ENCODE results near the gene INSIG1. TPM values are rescaled to one million over a fixed set of nuclear protein-coding genes. Genes with fewer than 3 reads are reported as not detected.

INSIG1 gene
- total and polyA plus RNA-seq, 2 experiments from 2014 or later, result 30.7 to 40.3 TPM

GRCh38 chr7:155263051-155263450 lies 34.6 kb upstream of the INSIG1 start:
- no peaks in the 10 kb centered on the region for H3K9me2 ChIP-seq (ENCODE audit: insufficient read depth)
- H3K36me3 ChIP-seq (ENCODE audit: low read depth), result no peaks in the 10 kb centered on the region
- no peak overlapping the region for H2AFZ ChIP-seq
- no peak overlapping the region for H3K4me3 ChIP-seq
- H3K9me3 ChIP-seq (ENCODE audit: low read depth), result no peaks in the 10 kb centered on the region
- peaks cover 5% of the 10 kb centered on the region for H3K4me1 ChIP-seq (ENCODE audit: insufficient read depth)
- in situ Hi-C loops (cut with MboI), result no loop called here
- H3K4me2 ChIP-seq (ENCODE audit: unreplicated experiment), result no peak overlapping the region
- H3F3A ChIP-seq (ENCODE audit: insufficient read depth), result no peaks in the 10 kb centered on the region
- 88 to 90% methylated on average over 9 to 14 of the region's 14 CpGs for WGBS, 2 experiments (ENCODE audit: low coverage in 1 of 2, low lambda C conversion rate in 2 of 2, missing lambda C conversion rate in 2 of 2)
- no peak overlapping the region for H3K27ac ChIP-seq
- DNase-seq, result no peak
- no peaks in the 10 kb centered on the region for H4K20me1 ChIP-seq (ENCODE audit: insufficient read depth)
- H3K27me3 ChIP-seq (replicated peaks; ENCODE audit: insufficient read depth), result no peaks in the 10 kb centered on the region
- no peaks in the 10 kb centered on the region for H3K79me2 ChIP-seq (ENCODE audit: insufficient read depth)
- TF ChIP-seq EZH2 (IDR thresholded peaks at IDR 0.05; ENCODE audit: insufficient read depth, poor library complexity, severe bottlenecking) (no peak), EZH2phosphoT487 (IDR thresholded peaks at IDR 0.05; ENCODE audit: insufficient read depth, low read depth) (no peak)
- no peak overlapping the region for H3K9ac ChIP-seq

- H3K79me2 ChIP-seq (ENCODE audit: insufficient read depth), result no peaks in the 10 kb centered on the region
- in situ Hi-C loops (cut with MboI), result no loop called here
- 93 to 95% methylated on average over 11 of the region's 12 CpGs for WGBS, 2 experiments (ENCODE audit: low coverage in 1 of 2, low lambda C conversion rate in 2 of 2, missing lambda C conversion rate in 2 of 2)
- H3K9ac ChIP-seq, result no peak overlapping the region
- no peak for DNase-seq
- H3K9me2 ChIP-seq (ENCODE audit: insufficient read depth), result no peaks in the 10 kb centered on the region
- H3K9me3 ChIP-seq (ENCODE audit: low read depth), result no peaks in the 10 kb centered on the region
- no peaks in the 10 kb centered on the region for H3F3A ChIP-seq (ENCODE audit: insufficient read depth)
- no peak overlapping the region for H3K4me2 ChIP-seq (ENCODE audit: unreplicated experiment)
- peaks cover 1% of the 10 kb centered on the region for H3K4me1 ChIP-seq (ENCODE audit: insufficient read depth)
- no peaks in the 10 kb centered on the region for H4K20me1 ChIP-seq (ENCODE audit: insufficient read depth)
- H2AFZ ChIP-seq, result no peak overlapping the region
- no peak overlapping the region for H3K27ac ChIP-seq
- H3K36me3 ChIP-seq (ENCODE audit: low read depth), result no peaks in the 10 kb centered on the region
- TF ChIP-seq EZH2 (IDR thresholded peaks at IDR 0.05; ENCODE audit: insufficient read depth, poor library complexity, severe bottlenecking) (no peak), EZH2phosphoT487 (IDR thresholded peaks at IDR 0.05; ENCODE audit: insufficient read depth, low read depth) (no peak)
- no peak overlapping the region for H3K4me3 ChIP-seq
- H3K27me3 ChIP-seq (replicated peaks; ENCODE audit: insufficient read depth), result no peaks in the 10 kb centered on the region
These were observed 34.0 kb upstream of the INSIG1 start for GRCh38 chr7:155263581-155264143.

- in situ Hi-C loops (cut with MboI), result no loop called here
- Histone ChIP-seq H3K4me2 (ENCODE audit: unreplicated experiment) (no peak overlapping the region), H3F3A (ENCODE audit: insufficient read depth) (no peaks in the 10 kb centered on the region)
These were observed 32.5 kb upstream of the INSIG1 start for GRCh38 chr7:155265144-155265543.

GRCh38 chr7:155265961-155266360 lies 31.7 kb upstream of the INSIG1 start:
- no peaks in the 10 kb centered on the region for H4K20me1 ChIP-seq (ENCODE audit: insufficient read depth)
- in situ Hi-C loops (cut with MboI), result no loop called here
- no peak for DNase-seq
- H3K9me2 ChIP-seq (ENCODE audit: insufficient read depth), result no peaks in the 10 kb centered on the region
- no peaks in the 10 kb centered on the region for H3F3A ChIP-seq (ENCODE audit: insufficient read depth)
- H3K36me3 ChIP-seq (ENCODE audit: low read depth), result no peaks in the 10 kb centered on the region
- 79 to 80% methylated on average over 7 of the region's 7 CpGs for WGBS, 2 experiments (ENCODE audit: low coverage in 1 of 2, low lambda C conversion rate in 2 of 2, missing lambda C conversion rate in 2 of 2)
- H3K27ac ChIP-seq, result no peak overlapping the region
- no peak overlapping the region for H3K4me3 ChIP-seq
- no peaks in the 10 kb centered on the region for H3K4me1 ChIP-seq (ENCODE audit: insufficient read depth)
- H3K4me2 ChIP-seq (ENCODE audit: unreplicated experiment), result no peak overlapping the region
- H3K27me3 ChIP-seq (replicated peaks; ENCODE audit: insufficient read depth), result peaks cover under 1% of the 10 kb centered on the region; the same call in 1 of the 2 replicates
- no peaks in the 10 kb centered on the region for H3K9me3 ChIP-seq (ENCODE audit: low read depth)
- no peak overlapping the region for H2AFZ ChIP-seq
- H3K79me2 ChIP-seq (ENCODE audit: insufficient read depth), result no peaks in the 10 kb centered on the region
- no peak for TF ChIP-seq EZH2phosphoT487 (IDR thresholded peaks at IDR 0.05; ENCODE audit: insufficient read depth, low read depth)
- TF ChIP-seq EZH2 (IDR thresholded peaks at IDR 0.05; ENCODE audit: insufficient read depth, poor library complexity, severe bottlenecking), result no peak
- no peak overlapping the region for H3K9ac ChIP-seq

More at GRCh38 chr7:155265144-155265543, 32.5 kb upstream of the INSIG1 start:
- Histone ChIP-seq H4K20me1 (ENCODE audit: insufficient read depth) (no peaks in the 10 kb centered on the region), H3K27me3 (replicated peaks; ENCODE audit: insufficient read depth) (no peaks in the 10 kb centered on the region), H3K36me3 (ENCODE audit: low read depth) (no peaks in the 10 kb centered on the region), H3K27ac (no peak overlapping the region), H3K9ac (no peak overlapping the region), H3K9me3 (ENCODE audit: low read depth) (no peaks in the 10 kb centered on the region), H3K4me3 (no peak overlapping the region), H3K4me1 (ENCODE audit: insufficient read depth) (no peaks in the 10 kb centered on the region), H3K79me2 (ENCODE audit: insufficient read depth) (no peaks in the 10 kb centered on the region), H3K9me2 (ENCODE audit: insufficient read depth) (no peaks in the 10 kb centered on the region), H2AFZ (no peak overlapping the region)
- TF ChIP-seq EZH2phosphoT487 (IDR thresholded peaks at IDR 0.05; ENCODE audit: insufficient read depth, low read depth), result no peak
- no peak for TF ChIP-seq EZH2 (IDR thresholded peaks at IDR 0.05; ENCODE audit: insufficient read depth, poor library complexity, severe bottlenecking)
- no peak for DNase-seq
- WGBS, 2 experiments (ENCODE audit: low coverage in 1 of 2, low lambda C conversion rate in 2 of 2, missing lambda C conversion rate in 2 of 2), result 80 to 85% methylated on average over 7 of the region's 7 CpGs
